NK-92 treated with Interleukin-12 subunit alpha and Interleukin-12 subunit beta, amount 100 ng/mL, for 24 hours (cell line): Measurements from ENCODE around the gene PIGW.
"Not testable (repeated sequence)": the region's sequence is repeated elsewhere in the genome, so short reads cannot be mapped to it uniquely, and the experiment has no call there.

Experiments
- DNase-seq: peaks from one replicate; lab custom pipeline; 2025; lab: John Stamatoyannopoulos, UW

Gene PIGW

GRCh38 chr17:36534840-36535668 lies at the start of gene PIGW, which contains the start of gene MYO19:
TSS of gene PIGW (plus strand) at chr17:36534987. CDS start at chr17:36537102, 2,115 bp downstream.
TSS of gene MYO19 (minus strand) at chr17:36534868. CDS start at chr17:36532538, 2,330 bp downstream.
- peak; percentile 80 for DNase-seq

GRCh38 chr17:36485027-36485426 lies 49.8 kb upstream of the PIGW start:
- DNase-seq = no peak

- DNase-seq = no peak
Observed at GRCh38 chr17:36485805-36486203, 49.0 kb upstream of the PIGW start.

GRCh38 chr17:36486204-36487194 lies 48.3 kb upstream of the PIGW start, which contains the start of gene ZNHIT3:
TSS of gene ZNHIT3 (plus strand) at chr17:36486681. CDS start at chr17:36486700, 19 bp downstream.
- DNase-seq = peak; percentile 82

- DNase-seq = no peak
Observed at GRCh38 chr17:36493956-36494355, 40.8 kb upstream of the PIGW start.

GRCh38 chr17:36494674-36495073 lies 40.1 kb upstream of the PIGW start:
- no peak for DNase-seq

GRCh38 chr17:36495076-36495578 lies 39.7 kb upstream of the PIGW start:
- DNase-seq = no peak

GRCh38 chr17:36496018-36496789 lies 38.6 kb upstream of the PIGW start:
- DNase-seq = no peak

- no peak for DNase-seq
Observed at GRCh38 chr17:36498155-36498554, 36.6 kb upstream of the PIGW start.

GRCh38 chr17:36498560-36499300 lies 36.1 kb upstream of the PIGW start:
- DNase-seq = no peak

GRCh38 chr17:36500745-36501225 lies 34.0 kb upstream of the PIGW start:
- DNase-seq = no peak

- no peak for DNase-seq
Observed at GRCh38 chr17:36501351-36501750, 33.4 kb upstream of the PIGW start.

- DNase-seq = no peak
Observed at GRCh38 chr17:36501963-36502362, 32.8 kb upstream of the PIGW start.

GRCh38 chr17:36503456-36504155 lies 31.2 kb upstream of the PIGW start:
- no peak for DNase-seq

- no peak for DNase-seq
Observed at GRCh38 chr17:36504156-36504545, 30.6 kb upstream of the PIGW start.

GRCh38 chr17:36505171-36505570 lies 29.6 kb upstream of the PIGW start:
- DNase-seq = no peak

- DNase-seq = no peak
Observed at GRCh38 chr17:36506249-36506826, 28.4 kb upstream of the PIGW start.

- DNase-seq = no peak
Observed at GRCh38 chr17:36506831-36507230, 28.0 kb upstream of the PIGW start.

GRCh38 chr17:36507266-36507665 lies 27.5 kb upstream of the PIGW start:
- DNase-seq = no peak

GRCh38 chr17:36508439-36508838 lies 26.3 kb upstream of the PIGW start:
- not testable (repeated sequence) for DNase-seq
